Lower leg skin (tissue), 3 donors: ENCODE data around the gene TUBB2B.

Experiments
- POLR2A ChIP-seq, 2 donors: fragments of 450-650 bp; IDR thresholded peaks; one replicate each; pipeline ENCODE4 v1.6.1; 2016 to 2017; ENCODE audit warnings: antibody characterized with exemption in 2 of 2, mild to moderate bottlenecking in 1 of 2, moderate library complexity in 1 of 2
- TF ChIP-seq, protein P1 (sequence below), 3 donors: fragments of 450-650 bp; IDR thresholded peaks; one replicate each; pipeline ENCODE4 v1.5.1; 2016; ENCODE audit warnings: antibody characterized with exemption in 3 of 3, mild to moderate bottlenecking in 3 of 3, moderate library complexity in 2 of 3

DNA sequence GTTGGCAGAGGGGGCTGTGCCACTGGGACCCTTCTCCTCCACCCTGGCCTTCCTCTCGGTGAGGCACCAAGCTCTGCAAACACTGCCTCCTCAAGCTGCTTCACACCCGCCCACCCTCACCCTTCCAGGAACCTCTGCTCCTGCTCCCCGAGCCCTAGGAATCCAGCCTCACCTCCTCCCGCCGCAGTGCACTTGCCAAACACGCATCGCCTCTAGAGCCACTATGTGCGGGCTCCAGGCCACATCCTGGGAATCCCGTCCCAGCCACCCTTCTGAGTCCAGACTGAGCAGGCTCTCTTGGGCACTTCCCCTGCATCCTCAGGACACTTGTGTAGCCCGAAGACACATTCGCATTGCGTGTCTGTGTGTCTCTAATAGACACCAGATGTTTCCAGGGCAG is 49.8 kb upstream of the TUBB2B start:
- TF ChIP-seq POLR2A (IDR thresholded peaks at IDR 0.05): no peak
- TF ChIP-seq, protein P1, sequence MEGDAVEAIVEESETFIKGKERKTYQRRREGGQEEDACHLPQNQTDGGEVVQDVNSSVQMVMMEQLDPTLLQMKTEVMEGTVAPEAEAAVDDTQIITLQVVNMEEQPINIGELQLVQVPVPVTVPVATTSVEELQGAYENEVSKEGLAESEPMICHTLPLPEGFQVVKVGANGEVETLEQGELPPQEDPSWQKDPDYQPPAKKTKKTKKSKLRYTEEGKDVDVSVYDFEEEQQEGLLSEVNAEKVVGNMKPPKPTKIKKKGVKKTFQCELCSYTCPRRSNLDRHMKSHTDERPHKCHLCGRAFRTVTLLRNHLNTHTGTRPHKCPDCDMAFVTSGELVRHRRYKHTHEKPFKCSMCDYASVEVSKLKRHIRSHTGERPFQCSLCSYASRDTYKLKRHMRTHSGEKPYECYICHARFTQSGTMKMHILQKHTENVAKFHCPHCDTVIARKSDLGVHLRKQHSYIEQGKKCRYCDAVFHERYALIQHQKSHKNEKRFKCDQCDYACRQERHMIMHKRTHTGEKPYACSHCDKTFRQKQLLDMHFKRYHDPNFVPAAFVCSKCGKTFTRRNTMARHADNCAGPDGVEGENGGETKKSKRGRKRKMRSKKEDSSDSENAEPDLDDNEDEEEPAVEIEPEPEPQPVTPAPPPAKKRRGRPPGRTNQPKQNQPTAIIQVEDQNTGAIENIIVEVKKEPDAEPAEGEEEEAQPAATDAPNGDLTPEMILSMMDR (IDR thresholded peaks at IDR 0.05): no peak
